GM04503 (cell line): ENCODE results near the gene SLC35B2.

Experiments used
- DNase-seq: peaks from one replicate; pipeline ENCODE4 v3.0.0-alpha.2; 2012; ENCODE audit warnings: low read depth

Gene SLC35B2

DNA sequence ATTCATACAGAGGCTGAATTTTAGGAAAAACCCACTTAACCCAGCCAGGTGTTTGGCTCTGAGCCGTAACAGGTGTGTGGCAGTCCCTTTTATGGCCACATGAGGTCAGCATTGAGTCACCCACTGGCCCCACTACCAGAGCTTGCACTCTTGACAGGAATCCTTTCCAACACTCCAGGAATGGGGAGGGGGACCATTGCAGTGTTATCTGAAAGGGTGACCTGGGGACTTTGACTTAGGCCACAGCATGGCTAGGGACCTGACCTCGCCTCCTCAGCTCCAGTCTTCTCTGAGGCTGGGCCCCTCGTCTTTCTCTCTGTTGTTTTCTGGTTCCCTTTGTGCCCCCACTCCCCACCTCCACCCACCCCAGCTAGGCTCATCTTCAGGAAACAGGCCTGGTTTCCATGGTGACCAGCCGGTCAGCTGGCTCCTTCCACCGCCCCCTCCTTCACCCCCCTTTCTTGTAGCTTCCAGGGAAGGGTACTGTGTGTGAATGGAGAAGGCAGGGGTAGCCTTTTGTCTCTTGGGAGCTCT, 10.8 kb upstream of the SLC35B2 start:
- DNase-seq = no peak

GRCh38 chr6:44267252-44267651, 9.9 kb upstream of the SLC35B2 start:
- DNase-seq = no peak

DNA sequence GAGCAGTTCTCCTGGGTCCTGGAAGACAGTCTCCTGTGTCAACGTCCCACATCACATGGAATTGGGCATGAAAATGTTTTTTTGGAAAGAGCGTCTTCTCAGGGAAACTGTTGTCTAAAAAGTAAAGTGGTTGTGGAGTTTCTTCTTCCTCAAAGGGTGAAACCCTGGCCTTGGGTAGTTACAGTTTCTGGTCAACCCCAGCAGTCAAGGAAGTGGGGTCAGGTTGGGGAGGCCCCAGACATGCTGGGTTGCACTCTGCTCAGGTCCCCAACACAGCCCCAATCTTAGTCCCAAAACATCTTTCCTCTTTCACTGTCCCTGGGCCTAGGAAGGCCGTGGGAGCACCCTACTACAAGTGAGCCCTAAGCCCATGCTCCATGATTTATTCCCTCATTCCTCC, 9.0 kb upstream of the SLC35B2 start:
- no peak for DNase-seq

DNA sequence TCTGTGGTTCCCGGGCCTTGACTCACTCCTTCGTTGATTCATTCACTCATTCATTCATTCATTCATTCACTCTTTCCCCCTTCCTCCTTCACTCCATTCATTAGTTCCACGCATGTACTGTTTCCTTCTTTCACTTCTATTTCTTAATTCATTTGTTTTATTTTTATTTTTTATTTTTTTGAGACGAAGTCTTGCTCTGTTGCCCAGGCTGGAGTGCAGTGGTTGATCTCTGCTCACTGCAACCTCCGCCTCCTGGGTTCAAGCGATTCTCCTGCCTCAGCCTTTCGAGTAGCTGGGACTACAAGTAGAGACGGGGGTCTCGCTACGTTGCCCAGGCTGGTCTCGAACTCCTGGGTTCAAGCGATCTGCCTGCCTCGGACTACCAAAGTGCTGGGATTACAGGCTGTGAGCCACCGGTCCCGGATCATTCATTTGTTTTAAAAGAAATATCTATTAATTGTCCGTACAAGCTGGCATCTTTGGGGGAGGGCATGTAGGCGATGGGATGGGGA, 8.4 kb upstream of the SLC35B2 start:
- DNase-seq = no peak

- DNase-seq = peak; percentile 36
Observed at GRCh38 chr6:44265007-44265721, 7.8 kb upstream of the SLC35B2 start, which contains the start of gene NFKBIE. TSS of gene NFKBIE (minus strand) at chr6:44265551. CDS start at chr6:44265346, 205 bp downstream.

DNA sequence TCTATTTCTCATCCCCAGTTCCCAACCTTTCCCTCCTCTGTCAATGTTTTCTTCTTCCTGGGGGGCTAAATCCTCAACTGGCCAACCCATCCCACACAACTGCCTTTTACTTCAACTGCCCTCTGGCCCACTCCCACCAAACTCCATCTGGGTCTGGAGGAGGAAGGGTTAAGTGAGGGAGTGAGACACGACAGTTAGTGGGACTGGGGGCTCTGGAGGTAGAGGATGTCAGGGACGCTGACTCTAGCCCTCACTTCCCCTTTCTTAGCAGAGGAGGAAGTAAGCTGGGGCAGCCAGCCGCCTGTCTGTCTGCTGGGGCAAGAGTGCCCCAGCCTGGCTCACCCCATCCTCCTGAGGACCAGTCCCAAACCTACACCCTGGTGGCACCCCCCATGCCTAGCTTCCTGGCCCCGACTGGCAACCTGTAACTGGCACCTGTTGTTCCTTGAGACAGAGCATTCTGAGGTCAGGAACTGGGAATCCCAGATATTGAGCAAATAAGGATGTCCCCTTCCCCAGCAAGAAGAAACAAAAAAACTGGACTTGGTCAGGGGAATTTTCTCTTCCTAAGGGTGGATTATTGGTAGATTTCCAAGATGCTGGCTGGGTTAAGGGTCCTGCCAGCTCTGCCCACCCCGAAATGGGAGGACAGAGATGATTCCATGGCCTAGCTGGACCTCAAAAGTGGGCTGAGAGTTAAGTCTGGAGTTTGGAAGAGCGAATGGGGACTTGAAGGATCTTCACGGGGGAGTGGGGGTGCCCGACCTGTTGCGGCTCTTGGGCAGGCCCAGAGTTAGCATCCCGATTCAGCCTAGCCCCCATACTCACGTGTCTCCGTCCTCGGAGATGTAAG, 7.1 kb upstream of the SLC35B2 start:
- no peak for DNase-seq

GRCh38 chr6:44263354-44264100, 6.2 kb upstream of the SLC35B2 start:
- no peak for DNase-seq

- no peak for DNase-seq
Observed at GRCh38 chr6:44262467-44263353, 5.4 kb upstream of the SLC35B2 start.

- DNase-seq = no peak
Observed at GRCh38 chr6:44261581-44261980, 4.3 kb upstream of the SLC35B2 start.

DNA sequence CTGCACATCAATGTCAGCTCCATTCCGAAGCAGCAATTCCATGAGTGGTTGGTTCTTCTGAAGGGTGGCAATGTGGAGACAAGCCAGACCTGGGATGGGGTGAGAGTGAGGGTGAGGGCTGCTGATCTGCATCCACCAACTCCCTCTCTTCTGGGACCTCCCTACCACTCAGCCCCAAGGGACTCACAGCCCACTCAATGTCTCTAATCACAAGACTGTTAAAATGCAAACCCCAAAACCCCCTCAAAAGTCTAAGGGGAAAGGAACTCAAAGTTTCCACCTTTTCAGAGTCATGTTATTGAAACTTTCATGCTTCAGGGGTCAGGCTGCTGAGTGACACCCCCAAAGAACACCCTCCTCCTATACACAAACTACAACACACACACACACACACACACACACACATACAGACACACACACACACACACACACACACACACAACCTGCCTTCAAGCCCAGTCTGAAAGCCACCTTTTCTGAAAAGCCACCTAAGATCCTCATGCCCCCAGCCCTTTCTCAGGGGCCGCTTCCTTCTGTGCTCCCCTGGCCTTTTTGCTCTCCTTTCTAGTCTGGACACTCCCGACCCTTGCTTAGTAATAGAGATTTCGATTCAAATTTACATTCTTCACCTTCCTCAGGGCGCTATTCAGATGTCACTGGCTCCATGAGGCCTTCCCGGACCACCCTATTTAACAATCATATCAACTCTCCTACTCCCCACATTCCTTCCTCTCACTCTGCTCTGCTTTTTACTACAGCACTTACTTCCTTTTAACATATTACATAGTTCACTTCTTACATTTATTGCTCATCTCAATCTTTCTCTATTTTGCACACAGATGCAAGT, 3.3 kb upstream of the SLC35B2 start:
- no peak for DNase-seq

- DNase-seq = no peak
Observed at GRCh38 chr6:44260011-44260410, 2.7 kb upstream of the SLC35B2 start.

- DNase-seq = no peak
Observed at GRCh38 chr6:44258921-44259320, 1.6 kb upstream of the SLC35B2 start.

DNA sequence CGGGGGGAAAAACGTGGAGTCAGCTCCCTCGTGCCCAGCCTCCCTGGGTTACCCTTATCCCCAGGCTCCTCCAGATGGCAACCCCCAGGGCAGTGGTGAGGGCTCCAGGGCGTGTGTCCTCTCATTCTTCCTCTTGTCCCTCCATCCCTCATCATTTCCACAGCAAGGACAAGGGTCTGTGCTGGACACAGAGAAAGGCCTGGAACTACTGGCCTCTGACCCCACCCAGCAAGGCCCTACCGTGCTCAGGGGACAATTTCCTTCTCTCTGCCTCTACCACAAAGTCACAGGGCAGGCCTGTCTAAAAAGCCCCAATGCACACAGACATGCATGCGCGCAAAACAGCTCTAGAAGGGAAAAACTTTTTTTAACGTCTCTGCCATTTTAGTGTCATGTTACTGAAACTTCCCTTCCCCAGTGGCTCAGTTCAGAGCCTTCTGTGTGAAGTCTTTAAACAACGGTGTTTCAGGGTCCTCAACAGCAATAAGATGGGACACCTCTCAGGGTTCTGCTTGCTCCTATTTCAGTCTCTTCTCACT, 1.1 kb upstream of the SLC35B2 start:
- no peak for DNase-seq

GRCh38 chr6:44257753-44258324, 511 bp upstream of the SLC35B2 start:
- DNase-seq = no peak

DNA sequence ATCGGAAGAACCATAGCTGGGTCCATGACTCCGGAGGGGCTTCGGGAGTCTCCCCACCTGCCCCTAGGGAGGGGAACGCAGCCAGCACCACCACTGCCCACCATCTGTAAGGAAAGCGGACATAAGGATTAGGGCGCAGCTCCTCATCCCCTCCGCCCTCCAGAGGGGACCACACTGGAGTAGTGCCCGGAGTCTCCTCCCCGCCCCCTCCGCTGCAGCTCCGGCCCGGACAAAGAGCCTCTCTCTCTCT, 628 bp downstream of the SLC35B2 start:
- DNase-seq = no peak

DNA sequence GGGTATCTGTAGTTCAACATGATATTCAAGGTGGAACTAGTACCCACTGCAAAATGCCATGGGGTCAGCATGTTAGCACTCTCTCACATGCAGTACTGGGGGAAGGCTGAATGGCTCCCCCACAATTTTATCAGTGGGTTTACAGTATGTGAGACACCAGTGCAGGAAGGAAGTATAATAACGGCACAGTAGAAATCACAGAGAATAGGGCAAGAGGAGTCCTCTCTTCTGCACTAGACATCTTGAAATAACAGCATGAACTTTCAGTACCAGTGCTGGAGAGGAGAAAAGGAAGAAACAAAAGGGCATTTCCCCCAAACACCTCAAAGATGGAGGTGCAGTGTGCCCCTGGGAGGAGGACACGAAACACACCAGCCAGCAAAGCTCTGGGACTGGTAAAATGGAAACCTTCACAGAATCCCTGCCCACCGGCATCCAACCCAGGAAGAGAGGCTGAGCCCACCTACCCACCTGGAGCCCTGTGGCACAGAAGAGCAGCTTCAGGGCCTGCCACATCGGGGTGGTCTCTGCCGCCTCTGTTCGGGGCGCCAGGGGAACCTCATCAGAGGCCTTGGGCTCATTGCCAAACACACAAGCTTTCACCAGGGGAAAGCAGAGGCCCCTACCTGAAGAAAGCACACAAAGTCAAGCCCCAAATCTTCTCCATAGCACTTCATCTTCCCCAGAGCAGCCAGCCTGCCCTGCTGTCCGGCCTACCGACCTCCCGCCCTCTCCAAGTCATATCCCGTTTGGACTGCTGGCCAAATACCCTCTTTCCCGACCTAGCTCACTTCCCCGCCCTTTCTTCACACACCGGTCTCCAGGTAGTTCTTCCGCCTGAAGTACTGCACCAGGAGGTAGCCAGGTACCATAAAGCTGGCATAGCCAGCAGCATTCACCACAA, 1.2 kb downstream of the SLC35B2 start:
- DNase-seq = no peak

DNA sequence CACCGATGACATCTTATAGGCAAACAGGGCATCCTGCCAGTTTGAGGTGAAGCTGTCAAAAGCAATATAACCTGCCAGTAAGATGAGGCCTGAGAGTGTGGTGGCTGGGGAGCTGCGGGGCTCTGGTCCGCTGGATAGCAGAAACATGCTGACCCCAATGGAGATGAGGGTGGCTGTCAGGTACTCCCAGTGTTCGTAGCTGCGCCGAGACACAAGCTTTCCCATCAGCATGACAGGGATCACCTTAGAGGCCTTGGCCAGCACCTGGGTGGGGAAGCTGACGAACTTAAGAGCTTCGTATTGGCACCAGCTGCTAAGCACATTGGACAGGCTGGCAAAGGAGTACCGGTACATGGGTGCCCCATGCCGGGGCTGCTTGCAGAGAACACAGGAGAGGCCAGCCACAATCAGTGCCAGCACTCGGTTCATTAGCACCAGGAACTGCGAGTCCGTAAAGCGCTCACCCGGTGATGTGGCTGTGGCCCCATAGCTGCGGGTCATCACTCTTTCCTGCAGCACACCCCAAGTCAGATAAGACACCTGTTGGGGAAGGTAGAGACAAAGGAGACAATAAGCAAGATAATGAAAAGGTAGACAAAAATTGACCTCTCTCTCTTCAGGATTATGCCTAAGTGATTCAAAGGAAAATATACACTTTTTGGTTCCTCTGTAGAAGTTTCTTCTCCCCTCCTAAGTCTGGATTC, 2.1 kb downstream of the SLC35B2 start:
- no peak for DNase-seq
